OCI-M1 (cell line): ENCODE data around the gene CPNE4.
A peak's percentile ranks its signal among the peaks of the same experiment; 100 is the strongest.
"Not testable (repeated sequence)": the region's sequence is repeated elsewhere in the genome, so short reads cannot be mapped to it uniquely, and the experiment has no call there.

ENCODE experiments used
- DNase-seq: peaks from one replicate; lab custom pipeline; 2025; lab: John Stamatoyannopoulos, UW

Gene CPNE4

DNA sequence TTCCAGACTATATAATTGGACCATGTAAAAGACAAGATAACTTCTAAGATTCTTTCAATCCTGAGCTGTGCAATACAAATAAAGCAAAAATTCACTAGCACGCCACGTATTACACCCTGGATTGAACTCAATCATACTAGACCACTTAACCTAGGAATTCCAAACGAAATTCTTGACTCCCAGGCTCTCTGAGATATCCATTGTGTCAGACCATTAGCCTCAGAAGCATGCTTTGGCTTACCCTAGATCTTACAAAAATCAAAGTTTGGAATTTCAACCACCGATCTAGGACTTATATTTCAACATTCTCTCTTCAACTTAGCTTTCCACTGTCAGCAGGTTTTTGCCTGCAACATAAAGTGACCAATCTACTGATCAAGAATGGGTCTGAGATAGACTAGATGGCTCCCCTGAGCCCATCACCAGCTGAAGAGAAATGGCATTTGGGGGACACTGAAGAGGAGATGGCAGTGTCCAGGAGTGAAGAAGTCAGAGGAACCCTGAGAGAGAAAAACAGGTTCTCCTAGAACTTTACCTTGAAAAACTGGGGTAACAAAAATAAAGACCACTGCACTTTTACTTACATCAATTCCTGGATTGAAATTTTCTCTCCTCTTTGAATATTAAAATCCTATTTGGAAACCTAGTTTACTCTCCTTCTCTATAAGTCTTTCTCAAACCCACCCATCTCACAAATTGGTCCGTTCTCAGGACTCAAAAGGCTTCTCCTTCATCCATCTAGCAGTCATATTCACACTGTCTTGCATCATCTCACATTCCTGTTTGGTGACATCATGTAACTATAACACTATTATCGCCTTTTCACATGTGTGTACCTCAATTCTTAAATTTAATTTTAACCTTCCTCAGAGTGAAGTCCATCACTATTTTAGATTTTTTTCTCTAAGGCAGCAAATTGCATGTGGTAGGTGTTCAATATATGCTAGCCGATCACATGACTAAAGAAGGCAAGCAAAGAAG, 18.5 kb downstream of the CPNE4 start:
- DNase-seq, result no peak

- DNase-seq, result no peak
Measured at GRCh38 chr3:132014105-132014504, 20.7 kb downstream of the CPNE4 start.

DNA sequence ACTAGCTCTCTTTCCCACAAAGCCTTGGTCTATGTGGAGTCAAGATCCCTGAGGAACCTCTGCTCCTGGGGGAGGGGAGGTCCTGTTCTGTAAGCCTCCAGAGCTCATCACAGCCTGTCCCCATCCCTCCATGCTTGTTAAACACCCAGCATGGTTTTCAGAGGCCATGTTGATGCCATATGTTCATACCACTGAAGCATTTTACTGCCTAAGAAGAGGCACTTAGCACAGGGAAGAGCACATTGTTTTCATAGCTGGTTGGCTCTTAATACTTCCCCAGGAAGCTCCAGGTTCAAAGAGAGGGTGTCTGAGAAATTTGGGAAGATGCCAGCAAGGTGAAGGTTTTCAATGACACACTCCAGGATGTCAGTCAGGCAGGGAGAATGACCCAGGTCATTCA, 25.6 kb downstream of the CPNE4 start:
- DNase-seq, result no peak

DNA sequence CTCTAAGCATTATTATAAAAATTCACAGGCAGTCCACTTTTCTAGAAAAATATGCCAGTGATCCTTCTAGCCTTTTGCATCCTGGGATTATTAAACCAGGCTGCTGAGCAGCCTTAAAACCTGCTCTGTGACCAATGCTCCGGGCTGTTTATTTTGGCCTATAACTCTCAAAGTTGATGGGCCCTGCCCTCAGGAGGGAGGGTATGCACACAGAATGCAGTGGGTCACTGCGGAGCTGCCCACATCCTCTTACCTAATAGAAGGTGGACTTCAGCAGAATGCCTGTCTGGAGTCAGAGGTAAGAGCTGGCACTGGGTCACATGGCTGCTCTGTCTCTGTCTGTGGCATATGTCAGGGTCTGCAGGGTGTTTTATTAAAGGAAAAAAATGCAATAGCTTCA, 26.0 kb downstream of the CPNE4 start:
- no peak for DNase-seq

GRCh38 chr3:132007617-132008016, 27.2 kb downstream of the CPNE4 start:
- DNase-seq, result no peak

DNA sequence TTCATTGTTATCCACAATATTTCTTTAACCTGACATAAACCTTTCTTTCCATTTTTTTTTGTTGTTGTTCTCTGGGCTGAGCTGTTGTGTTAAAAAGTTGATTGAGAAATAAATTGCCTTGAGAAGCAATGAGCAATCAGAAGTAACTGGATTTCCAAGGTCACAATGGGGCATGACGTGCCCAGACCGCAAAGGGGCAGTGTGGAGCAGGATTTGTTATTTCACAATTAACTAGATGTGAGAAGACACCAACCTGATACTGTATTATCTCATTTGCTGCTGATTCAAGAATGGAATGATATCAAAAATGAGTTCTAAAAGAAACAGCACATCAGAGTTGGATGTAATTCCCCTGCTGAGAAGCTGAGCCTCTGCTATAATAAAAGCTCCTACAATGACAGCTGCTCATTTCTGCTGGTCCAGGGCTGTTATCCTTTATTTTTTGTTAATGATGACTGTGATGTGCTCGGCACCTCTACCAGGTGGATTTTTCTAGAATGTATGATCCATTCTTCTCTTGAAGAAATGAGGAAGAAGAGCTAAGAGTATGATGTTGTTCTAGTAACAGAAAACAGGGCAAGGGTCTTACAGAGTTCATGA, 28.1 kb downstream of the CPNE4 start:
- peak; percentile 73 for DNase-seq

GRCh38 chr3:132004571-132004970, 30.2 kb downstream of the CPNE4 start:
- DNase-seq, result no peak

DNA sequence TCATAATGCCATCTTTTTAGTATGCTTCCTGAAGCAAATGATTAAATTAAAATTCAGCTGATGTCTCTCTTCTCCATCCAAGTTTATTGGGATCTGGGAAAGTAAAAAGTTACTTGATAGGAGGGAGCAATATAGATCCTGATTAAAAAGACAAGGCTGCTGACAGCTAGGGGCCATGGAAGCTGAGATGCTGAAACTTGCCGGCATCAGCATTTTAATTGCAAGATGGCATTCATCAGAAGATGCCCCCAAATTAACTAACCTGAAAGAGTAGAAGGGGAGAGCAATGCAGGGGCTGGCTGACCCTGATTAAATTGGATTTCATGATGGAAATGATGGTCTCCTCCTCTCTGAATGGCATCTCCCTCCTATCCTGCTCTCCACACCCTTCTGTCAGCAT, 31.1 kb downstream of the CPNE4 start:
- DNase-seq, result no peak

GRCh38 chr3:132001999-132002398, 32.8 kb downstream of the CPNE4 start:
- DNase-seq, result no peak

GRCh38 chr3:132001036-132001435, 33.8 kb downstream of the CPNE4 start:
- no peak for DNase-seq

DNA sequence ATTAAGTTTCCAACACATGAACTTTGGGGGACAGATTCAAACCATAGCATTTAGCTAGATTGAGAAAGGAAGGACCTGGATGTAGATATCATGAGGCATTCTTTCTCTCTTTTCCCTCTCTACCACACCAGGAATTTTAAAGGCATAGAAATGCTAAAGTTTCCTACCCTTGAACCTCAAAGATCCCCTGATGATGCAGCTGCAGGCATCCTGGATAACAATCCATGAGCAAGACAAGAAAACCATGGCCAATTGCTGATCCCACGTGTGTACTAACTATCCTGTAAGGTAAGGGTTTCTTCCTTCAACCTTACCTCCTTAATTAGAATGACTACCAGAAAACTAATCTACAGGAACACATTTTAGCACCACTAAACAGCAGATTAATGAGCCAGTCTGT, 36.8 kb downstream of the CPNE4 start:
- DNase-seq, result no peak

- DNase-seq, result no peak
Measured at GRCh38 chr3:131995891-131996290, 38.9 kb downstream of the CPNE4 start.

DNA sequence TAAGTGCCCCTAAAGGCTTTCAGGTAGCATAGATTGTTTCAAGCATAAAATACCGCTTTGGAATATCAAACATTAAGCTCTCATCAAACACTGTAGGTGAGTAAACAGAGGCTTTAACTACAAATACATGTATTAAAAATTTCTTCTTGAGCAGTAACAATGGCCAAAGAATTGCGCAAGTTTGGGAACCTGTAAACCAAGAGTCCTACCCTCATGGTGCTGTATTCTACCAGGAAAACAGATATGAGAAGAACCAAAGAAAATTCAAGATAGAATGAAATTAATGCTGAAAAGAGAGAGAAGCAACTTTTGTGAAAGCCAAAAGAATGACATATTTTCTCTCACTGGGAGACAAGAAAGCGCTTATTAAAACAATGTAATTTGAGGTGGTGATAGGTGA, 45.5 kb downstream of the CPNE4 start:
- no peak for DNase-seq

DNA sequence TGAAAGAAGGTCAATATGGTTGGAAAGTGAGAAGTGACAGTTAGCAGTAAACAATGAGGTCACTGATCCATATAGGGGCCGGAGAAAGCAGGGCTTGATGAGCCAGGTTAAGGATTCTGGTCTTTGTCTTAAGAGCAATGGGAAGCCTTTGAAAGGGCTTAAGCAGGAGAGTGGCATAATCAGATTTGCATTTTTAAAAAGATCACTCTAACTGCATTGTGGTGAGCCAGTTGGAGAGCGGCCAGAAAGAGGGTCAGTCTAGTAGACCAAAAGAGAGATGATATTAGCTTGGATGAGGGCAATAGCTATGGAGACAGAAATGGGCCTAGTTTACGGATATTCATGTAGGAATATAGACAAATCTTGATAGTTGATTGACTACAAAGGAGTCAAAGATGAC, 46.6 kb downstream of the CPNE4 start:
- no peak for DNase-seq

GRCh38 chr3:131983689-131984088, 51.1 kb downstream of the CPNE4 start:
- DNase-seq, result no peak

GRCh38 chr3:131981323-131981722, 53.5 kb downstream of the CPNE4 start:
- DNase-seq, result no peak

DNA sequence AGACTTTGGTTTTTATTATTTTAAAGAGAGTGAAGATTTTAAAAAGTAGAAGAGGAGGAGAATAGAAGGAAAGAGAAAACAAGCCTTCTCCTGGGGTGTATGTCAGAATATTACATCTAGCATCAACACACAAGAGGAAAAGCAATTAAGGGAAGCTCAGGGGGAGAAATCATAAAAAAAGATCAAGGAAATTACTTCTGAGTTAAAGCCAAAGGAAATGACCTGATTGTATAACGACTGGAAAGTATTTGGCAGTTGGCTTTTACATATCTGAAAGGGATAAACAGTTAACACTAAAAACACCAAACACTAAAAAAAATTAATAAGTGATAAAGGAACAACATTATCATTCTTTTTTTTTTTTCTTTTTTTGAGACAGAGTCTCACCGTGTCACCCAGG, 58.4 kb downstream of the CPNE4 start:
- DNase-seq, result no peak

DNA sequence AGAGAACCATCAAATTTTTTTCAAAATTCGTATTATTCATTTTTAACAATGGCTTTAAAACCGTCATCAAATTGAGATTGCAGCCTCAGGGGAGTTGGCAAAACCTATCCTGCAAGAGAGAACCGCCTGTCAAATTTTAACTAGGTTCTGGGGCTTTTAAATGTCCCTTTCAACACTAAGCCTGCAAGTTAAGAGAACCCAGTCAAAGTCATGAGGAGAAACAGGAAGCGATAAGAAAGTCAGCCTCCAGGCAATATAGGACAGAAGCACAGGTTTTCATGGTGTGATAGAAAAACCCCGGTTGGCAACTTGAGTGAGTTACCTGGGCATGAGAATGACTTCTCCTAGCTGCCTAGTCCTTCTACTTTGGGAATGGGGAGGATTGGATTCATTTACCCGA, 59.8 kb downstream of the CPNE4 start:
- no peak for DNase-seq

- DNase-seq, result no peak
Measured at GRCh38 chr3:131973731-131974130, 61.1 kb downstream of the CPNE4 start.

GRCh38 chr3:131972550-131972949, 62.3 kb downstream of the CPNE4 start:
- no peak for DNase-seq

- no peak for DNase-seq
Measured at GRCh38 chr3:131972091-131972490, 62.7 kb downstream of the CPNE4 start.

DNA sequence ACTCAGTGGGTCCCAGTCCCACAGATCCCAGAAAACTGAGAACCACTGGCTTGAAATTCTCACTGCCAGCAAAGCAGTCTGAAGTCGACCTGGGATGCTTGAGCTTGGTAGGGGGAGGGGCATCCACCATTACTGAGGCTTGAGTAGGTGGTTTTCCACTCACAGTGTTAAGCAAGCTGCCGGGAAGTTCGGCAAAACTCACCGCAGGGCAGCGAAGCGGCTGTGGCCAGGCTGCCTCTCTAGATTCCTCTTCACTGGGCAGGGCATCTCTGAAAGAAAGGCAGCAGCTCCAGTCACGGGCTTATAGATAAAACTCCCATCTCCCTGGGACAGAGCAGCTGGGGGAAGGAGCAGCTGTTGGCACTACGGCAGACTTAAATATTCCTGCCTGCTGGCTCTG, 71.4 kb downstream of the CPNE4 start:
- not testable (repeated sequence) for DNase-seq

DNA sequence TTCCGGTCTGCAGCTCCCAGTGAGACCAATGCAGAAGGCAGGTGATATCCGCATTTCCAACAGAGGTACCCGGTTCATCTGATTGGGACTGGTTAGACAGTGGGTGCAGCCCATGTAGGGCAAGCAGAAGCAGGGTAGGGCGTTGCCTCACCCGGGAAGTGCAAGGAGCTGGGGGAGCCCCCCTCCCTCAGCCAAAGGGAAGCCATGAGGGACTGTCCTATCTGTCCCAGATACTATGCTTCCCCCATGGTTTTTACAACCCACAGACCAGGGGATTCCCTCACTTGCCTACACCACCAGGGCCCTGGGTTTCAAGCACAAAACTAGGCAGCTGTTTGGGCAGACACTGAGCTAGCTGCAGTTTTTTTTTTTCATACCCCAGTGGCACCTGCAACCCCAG, 71.8 kb downstream of the CPNE4 start:
- no peak for DNase-seq

DNA sequence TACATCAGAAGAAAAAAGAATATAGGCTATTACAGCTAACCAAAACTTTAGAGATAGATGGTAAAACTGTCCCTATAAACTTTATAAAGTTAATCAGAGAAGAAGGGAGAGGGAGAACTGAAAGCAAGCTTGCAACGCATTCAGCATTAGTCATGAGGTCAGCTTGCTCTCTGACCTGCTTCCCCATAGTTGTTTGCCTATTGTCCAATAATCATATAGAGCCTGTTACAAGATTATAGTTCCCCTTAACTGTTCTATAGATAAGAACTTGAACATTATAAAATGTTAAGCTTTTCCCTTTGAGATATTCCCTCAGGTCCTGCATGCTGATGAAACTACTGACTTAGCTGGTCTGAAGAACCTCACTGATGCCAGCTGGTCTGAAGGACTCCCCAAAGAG, 74.5 kb downstream of the CPNE4 start:
- peak; percentile 39 for DNase-seq
